D341Med (cell line): ENCODE results near the gene HIRIP3.
"Not testable (repeated sequence)": the region's sequence is repeated elsewhere in the genome, so short reads cannot be mapped to it uniquely, and the experiment has no call there.

ENCODE experiments used
- DNase-seq: peaks from one replicate; pipeline ENCODE4 v3.0.0; 2012; ENCODE audit warnings: low spot score

HIRIP3 gene

GRCh38 chr16:29959821-29960220 is 35.6 kb downstream of the HIRIP3 start:
- not testable (repeated sequence) for DNase-seq

- no peak for DNase-seq
These were observed 36.1 kb downstream of the HIRIP3 start for GRCh38 chr16:29959293-29959692.

GRCh38 chr16:29958756-29959155 is 36.7 kb downstream of the HIRIP3 start:
- no peak for DNase-seq

GRCh38 chr16:29951625-29952365 is 43.6 kb downstream of the HIRIP3 start:
- DNase-seq, result no peak

GRCh38 chr16:29950806-29951461 is 44.5 kb downstream of the HIRIP3 start:
- DNase-seq, result no peak

- no peak for DNase-seq
These were observed 47.5 kb downstream of the HIRIP3 start for GRCh38 chr16:29947897-29948296.

- DNase-seq, result peak; percentile 61
These were observed 51.3 kb downstream of the HIRIP3 start for GRCh38 chr16:29943846-29944799.
